SH-SY5Y (cell line): Measurements from ENCODE around the gene MMS22L.

ENCODE experiments used
- GATA2 ChIP-seq: IDR thresholded peaks from 2 replicates; pipeline ENCODE4 v1.6.1; 2011; ENCODE audit warnings: mild to moderate bottlenecking, low read depth, low read length
- GATA3 ChIP-seq: IDR thresholded peaks from 2 replicates; pipeline ENCODE4 v1.6.1; 2011; ENCODE audit warnings: low read depth, mild to moderate bottlenecking, low read length, moderate library complexity

DNA sequence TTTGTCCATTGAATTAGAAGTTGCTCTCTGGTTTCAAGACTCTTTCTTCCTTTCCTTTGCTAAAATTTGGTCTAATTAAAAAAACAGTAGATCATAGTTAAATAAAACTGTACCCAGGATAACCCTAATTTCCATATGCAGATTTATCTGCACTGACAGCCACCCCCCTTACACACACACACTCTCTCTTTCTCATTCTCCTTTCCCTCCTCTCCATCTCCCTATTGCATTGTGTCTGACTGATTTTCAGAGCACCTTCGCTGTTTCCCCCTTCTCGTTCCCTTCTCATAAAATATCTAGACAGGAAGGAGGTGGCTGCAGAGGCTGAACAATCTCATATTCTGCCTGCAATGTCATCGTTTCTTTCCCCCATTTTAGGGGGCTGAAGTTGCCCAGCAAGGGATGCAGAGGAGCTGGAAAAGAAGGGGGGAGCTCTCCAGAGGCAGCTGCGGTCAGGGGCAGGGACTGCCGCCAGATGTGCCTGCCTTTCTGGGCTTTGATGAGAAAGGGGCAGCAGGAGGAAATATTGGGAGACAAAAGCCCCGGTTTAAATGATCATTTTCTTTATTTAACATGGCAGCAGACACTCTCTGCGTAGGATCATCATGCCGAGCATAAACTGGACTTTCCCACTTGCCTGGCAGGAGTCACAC is 22.5 kb upstream of the MMS22L start:
- TF ChIP-seq GATA2 (no peak), GATA3 (no peak)
